DND-41 (cell line): ENCODE measurements around the gene F7.
"Not testable (repeated sequence)": the region's sequence is repeated elsewhere in the genome, so short reads cannot be mapped to it uniquely, and the experiment has no call there.

Experiments used
- ATAC-seq: fragments of 200-7000 bp; cut with Tn5 transposase; 3 replicates; pipeline ENCODE4 v1.9.1; 2021; ENCODE audit warnings: low read depth; ENCODE audit not compliant: insufficient read depth
- DNase-seq: peaks from one replicate; pipeline ENCODE4 v3.0.0-alpha.2; 2020
- H2AFZ ChIP-seq: 2 replicates; pipeline ENCODE4 v1.6.0; 2012; ENCODE audit warnings: low read depth, low read length
- H3K27ac ChIP-seq: 2 replicates; pipeline ENCODE4 v1.5.1; 2012; ENCODE audit warnings: low read length, inconsistent platforms
- H3K27me3 ChIP-seq: fragments of 200-600 bp; sonication (generic); 2 replicates; pipeline ENCODE4 v1.6.0; 2012; ENCODE audit warnings: low read length, mild to moderate bottlenecking, inconsistent platforms; ENCODE audit not compliant: insufficient read depth, poor library complexity
- H3K36me3 ChIP-seq: 2 replicates; pipeline ENCODE4 v1.5.1; 2012; ENCODE audit warnings: low read length, inconsistent platforms; ENCODE audit not compliant: insufficient read depth
- H3K4me1 ChIP-seq: 2 replicates; pipeline ENCODE4 v1.5.1; 2012; ENCODE audit warnings: mild to moderate bottlenecking, low read length; ENCODE audit not compliant: insufficient read depth
- H3K4me2 ChIP-seq: 2 replicates; pipeline ENCODE4 v1.6.0; 2012; ENCODE audit warnings: mild to moderate bottlenecking, moderate library complexity, low read length, inconsistent platforms; ENCODE audit not compliant: insufficient read depth
- H3K4me3 ChIP-seq, 2 experiments: fragments of 200-600 bp in 1 of 2; shearing (Covaris generic) in 1 of 2; 2 replicates each; pipeline ENCODE4 v1.5.1; 2012 to 2016; ENCODE audit warnings: inconsistent platforms in 2 of 2, low read length in 2 of 2, mild to moderate bottlenecking in 2 of 2, low read depth in 1 of 2, moderate library complexity in 1 of 2
- H3K79me2 ChIP-seq: 2 replicates; pipeline ENCODE4 v1.6.0; 2012; ENCODE audit warnings: low read length, inconsistent platforms; ENCODE audit not compliant: insufficient read depth
- H3K9ac ChIP-seq: 2 replicates; pipeline ENCODE4 v1.6.0; 2012; ENCODE audit warnings: low read depth, mild to moderate bottlenecking, inconsistent platforms, low read length, moderate library complexity
- H3K9me3 ChIP-seq: 2 replicates; pipeline ENCODE4 v1.5.1; 2012; ENCODE audit warnings: low read length, moderate library complexity, mild to moderate bottlenecking, inconsistent platforms; ENCODE audit not compliant: insufficient read depth, severe bottlenecking
- H4K20me1 ChIP-seq: 2 replicates; pipeline ENCODE4 v1.6.0; 2012; ENCODE audit warnings: low read length; ENCODE audit not compliant: insufficient read depth
- EZH2 ChIP-seq: IDR thresholded peaks from 3 replicates; pipeline ENCODE4 v1.6.1; 2012; ENCODE audit warnings: borderline replicate concordance, low read depth, mild to moderate bottlenecking, moderate library complexity, low read length, inconsistent platforms; ENCODE audit not compliant: severe bottlenecking
- TF ChIP-seq, protein P1 (sequence below): IDR thresholded peaks from 2 replicates; pipeline ENCODE4 v1.5.1; 2012; ENCODE audit warnings: borderline replicate concordance, low read length, moderate library complexity, mild to moderate bottlenecking; ENCODE audit not compliant: poor library complexity, severe bottlenecking; ENCODE audit errors: extremely low read depth

The F7 gene

GRCh38 chr13:113109151-113110047 is 3.8 kb downstream of the F7 start:
- Histone ChIP-seq H3K9ac (no peak overlapping the region), H3K27me3 (no peaks in the 10 kb centered on the region), H3K4me1 (no peaks in the 10 kb centered on the region), H3K4me3 (no peak overlapping the region), H3K79me2 (no peaks in the 10 kb centered on the region), H3K4me2 (no peak overlapping the region), H2AFZ (no peak overlapping the region), H4K20me1 (no peaks in the 10 kb centered on the region), H3K27ac (no peak overlapping the region), H3K9me3 (no peaks in the 10 kb centered on the region), H3K36me3 (no peaks in the 10 kb centered on the region)
- ATAC-seq (no peak), DNase-seq (no peak)
- TF ChIP-seq, protein P1, sequence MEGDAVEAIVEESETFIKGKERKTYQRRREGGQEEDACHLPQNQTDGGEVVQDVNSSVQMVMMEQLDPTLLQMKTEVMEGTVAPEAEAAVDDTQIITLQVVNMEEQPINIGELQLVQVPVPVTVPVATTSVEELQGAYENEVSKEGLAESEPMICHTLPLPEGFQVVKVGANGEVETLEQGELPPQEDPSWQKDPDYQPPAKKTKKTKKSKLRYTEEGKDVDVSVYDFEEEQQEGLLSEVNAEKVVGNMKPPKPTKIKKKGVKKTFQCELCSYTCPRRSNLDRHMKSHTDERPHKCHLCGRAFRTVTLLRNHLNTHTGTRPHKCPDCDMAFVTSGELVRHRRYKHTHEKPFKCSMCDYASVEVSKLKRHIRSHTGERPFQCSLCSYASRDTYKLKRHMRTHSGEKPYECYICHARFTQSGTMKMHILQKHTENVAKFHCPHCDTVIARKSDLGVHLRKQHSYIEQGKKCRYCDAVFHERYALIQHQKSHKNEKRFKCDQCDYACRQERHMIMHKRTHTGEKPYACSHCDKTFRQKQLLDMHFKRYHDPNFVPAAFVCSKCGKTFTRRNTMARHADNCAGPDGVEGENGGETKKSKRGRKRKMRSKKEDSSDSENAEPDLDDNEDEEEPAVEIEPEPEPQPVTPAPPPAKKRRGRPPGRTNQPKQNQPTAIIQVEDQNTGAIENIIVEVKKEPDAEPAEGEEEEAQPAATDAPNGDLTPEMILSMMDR: no peak
- no peak for TF ChIP-seq EZH2

DNA sequence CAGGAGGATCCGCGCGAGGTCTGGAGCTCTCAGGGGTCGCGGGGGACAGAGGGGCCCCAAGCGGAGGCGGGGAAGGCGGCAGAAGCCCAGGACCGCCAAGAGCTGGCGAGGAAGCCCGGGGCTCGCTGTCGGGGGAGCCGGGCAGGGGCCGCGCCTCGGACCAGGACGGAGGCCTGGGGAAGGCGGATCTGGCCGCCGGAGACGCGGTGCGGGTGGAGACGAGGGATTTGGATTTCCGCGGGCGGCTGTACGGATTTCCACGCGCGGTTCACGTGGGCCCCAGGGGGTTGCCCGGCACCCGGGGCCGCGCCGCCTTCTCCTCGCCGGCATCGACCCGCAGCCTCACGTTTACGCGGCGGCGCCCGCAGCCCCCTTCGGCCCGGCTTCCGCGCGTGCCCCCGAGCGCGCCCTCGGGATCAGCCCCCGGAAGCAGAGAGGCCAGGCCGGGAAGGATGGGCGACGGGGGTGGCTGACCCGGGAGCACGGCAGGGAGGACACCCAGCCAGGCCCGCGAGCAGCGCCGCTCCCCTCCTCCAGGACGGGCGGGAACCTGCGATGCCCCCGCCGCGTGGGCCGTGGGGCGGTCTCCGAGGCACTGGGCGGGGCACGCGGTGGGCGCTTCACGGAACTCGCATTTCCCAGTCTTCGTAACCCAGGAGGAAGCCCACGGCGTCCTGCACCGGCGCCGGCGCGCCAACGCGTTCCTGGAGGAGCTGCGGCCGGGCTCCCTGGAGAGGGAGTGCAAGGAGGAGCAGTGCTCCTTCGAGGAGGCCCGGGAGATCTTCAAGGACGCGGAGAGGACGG is 4.7 kb downstream of the F7 start:
- H3K79me2 ChIP-seq: no peaks in the 10 kb centered on the region
- no peaks in the 10 kb centered on the region for H3K36me3 ChIP-seq
- no peak overlapping the region for H3K9ac ChIP-seq
- no peak for DNase-seq
- no peaks in the 10 kb centered on the region for H3K9me3 ChIP-seq
- no peak overlapping the region for H3K4me3 ChIP-seq
- H3K4me1 ChIP-seq: no peaks in the 10 kb centered on the region
- no peak overlapping the region for H3K4me2 ChIP-seq
- H2AFZ ChIP-seq: no peak overlapping the region
- H3K27ac ChIP-seq: no peak overlapping the region
- no peak for ATAC-seq
- no peaks in the 10 kb centered on the region for H4K20me1 ChIP-seq
- H3K27me3 ChIP-seq: no peaks in the 10 kb centered on the region
- TF ChIP-seq, protein P1: no peak
- no peak for TF ChIP-seq EZH2

GRCh38 chr13:113110852-113111315 is 5.3 kb downstream of the F7 start:
- no peak for TF ChIP-seq EZH2
- TF ChIP-seq, protein P1: no peak
- H3K27ac ChIP-seq: no peak overlapping the region
- H3K79me2 ChIP-seq: no peaks in the 10 kb centered on the region
- no peaks in the 10 kb centered on the region for H3K36me3 ChIP-seq
- no peak overlapping the region for H2AFZ ChIP-seq
- H3K9ac ChIP-seq: no peak overlapping the region
- no peaks in the 10 kb centered on the region for H4K20me1 ChIP-seq
- H3K4me3 ChIP-seq: no peak overlapping the region
- no peak overlapping the region for H3K4me2 ChIP-seq
- ATAC-seq: no peak
- no peaks in the 10 kb centered on the region for H3K27me3 ChIP-seq
- DNase-seq: no peak
- no peaks in the 10 kb centered on the region for H3K4me1 ChIP-seq
- H3K9me3 ChIP-seq: no peaks in the 10 kb centered on the region

- H3K79me2 ChIP-seq, H3K4me1 ChIP-seq, H4K20me1 ChIP-seq, H3K36me3 ChIP-seq, H3K27me3 ChIP-seq, H2AFZ ChIP-seq, H3K4me3 ChIP-seq, H3K4me2 ChIP-seq, ATAC-seq, DNase-seq, H3K27ac ChIP-seq, H3K9ac ChIP-seq, H3K9me3 ChIP-seq: not testable (repeated sequence)
Measured at GRCh38 chr13:113111821-113112220, 6.2 kb downstream of the F7 start.

DNA sequence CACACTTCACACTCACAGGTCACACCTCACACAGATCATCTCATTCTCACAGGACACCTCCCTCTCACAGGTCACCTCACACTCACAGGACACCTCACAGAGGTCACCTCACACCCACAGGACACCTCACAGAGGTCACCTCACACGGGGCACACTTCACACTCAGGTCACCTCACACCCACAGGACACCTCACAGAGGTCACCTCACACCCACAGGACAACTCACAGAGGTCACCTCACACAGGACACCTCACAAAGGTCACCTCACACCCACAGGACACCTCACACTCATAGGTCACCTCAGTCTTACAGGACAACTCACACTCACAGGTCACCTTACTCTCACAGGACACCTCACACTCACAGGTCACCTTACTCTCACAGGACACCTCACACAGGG is 6.9 kb downstream of the F7 start:
- H3K27me3 ChIP-seq, ATAC-seq, H3K27ac ChIP-seq, DNase-seq, H3K79me2 ChIP-seq, H3K4me2 ChIP-seq, H2AFZ ChIP-seq, H3K4me3 ChIP-seq, H3K9me3 ChIP-seq, H3K9ac ChIP-seq, H3K36me3 ChIP-seq, H3K4me1 ChIP-seq, H4K20me1 ChIP-seq: not testable (repeated sequence)
